Endothelial cell of hepatic sinusoid (primary cell): ENCODE data around the gene BMP5.
"Not testable (repeated sequence)": the region's sequence is repeated elsewhere in the genome, so short reads cannot be mapped to it uniquely, and the experiment has no call there.

ENCODE experiments used
- in situ Hi-C: cut with HindIII; loops from 2 replicates; pipeline ENCODE4 v1.10.0; 2017; ENCODE audit warnings: low sequenced_read_pairs

The BMP5 gene

DNA sequence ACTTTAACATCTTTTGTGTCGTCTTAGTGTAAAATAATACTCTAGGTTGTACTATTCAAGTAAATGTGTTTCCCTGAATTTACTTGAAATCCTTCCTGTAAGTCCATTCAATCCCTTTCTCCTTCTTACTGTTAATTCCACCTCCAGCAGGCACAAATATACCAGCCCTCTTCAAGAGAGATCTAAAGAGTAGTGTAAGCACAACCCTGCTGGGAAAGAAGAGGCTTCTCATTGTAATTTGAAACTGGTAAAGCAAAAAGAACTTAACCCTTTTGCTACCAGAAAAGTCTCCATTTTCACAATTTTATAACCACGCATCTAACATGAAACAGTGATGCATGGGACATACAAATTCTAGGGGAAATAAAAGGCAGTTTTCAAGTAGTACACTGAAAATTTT is at the start of gene BMP5:
Gene BMP5, minus strand, starts transcription at position 191 of the 400 bp plus-strand sequence. CDS start 725 bp downstream, outside the sequence.
- in situ Hi-C loops: no loop called here

DNA sequence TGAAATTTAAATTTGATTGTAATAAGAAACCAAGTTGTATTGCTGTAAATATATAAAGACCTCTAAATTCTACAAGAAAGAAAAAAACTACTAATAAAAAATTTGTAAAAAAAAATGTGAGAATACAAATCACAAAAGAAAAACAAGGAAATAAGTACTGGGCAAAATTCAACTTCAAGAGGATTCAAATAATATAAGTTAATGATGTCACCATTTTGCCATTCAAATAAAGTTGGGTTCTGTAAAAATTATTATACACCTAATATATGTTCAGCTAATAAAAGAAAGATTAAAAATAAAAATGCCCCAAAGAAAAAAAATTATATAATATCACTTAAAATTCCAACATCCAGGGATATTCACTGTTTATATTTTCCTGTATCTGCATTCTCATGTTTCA is 47.0 kb upstream of the BMP5 start:
- in situ Hi-C loops: no loop called here

DNA sequence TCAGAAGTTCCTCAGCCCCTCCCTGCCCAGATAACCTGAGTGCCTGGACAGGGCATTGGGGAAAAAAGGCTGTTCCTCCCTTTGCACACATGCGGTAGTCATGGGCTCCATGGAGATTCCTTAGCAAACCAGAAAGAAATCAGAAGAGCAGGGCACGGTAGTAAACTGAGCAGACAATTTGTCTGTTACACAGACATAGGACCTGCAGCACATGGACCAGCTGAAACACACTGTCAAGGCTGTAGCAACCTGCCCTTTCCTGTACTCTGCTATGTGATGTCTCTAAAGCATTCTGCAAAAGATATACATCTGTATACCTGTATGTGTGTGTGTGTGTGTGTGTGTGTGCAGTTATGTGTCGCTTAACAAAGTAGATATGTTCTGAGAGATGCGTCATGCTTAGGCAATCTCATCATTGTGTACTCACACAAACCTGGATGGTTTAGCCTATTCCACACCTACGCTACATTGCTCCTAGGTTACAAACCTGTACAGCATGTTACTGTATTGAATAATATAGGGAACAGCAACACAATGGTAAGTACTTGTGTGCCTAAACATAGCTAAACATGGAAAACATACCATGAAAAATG is 44.4 kb upstream of the BMP5 start:
- in situ Hi-C loops: no loop called here

DNA sequence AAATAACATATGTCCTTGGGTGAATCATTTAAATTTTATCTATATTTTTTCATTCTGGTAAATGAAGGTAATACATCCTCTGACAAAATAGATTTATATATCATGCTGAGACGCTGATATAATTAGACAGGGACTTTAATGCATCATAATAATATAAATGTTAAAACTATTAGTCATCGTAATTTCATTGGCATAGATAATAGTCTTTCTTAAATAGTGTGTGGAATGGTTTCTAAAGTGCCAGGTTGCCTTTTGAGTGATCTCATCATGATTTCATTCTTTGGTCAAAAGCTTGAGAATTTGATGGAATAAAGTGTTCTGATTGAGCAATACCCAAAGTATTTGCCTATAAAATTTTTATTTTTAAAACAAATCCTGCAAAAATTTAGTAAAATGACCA is 43.2 kb upstream of the BMP5 start:
- in situ Hi-C loops: no loop called here

DNA sequence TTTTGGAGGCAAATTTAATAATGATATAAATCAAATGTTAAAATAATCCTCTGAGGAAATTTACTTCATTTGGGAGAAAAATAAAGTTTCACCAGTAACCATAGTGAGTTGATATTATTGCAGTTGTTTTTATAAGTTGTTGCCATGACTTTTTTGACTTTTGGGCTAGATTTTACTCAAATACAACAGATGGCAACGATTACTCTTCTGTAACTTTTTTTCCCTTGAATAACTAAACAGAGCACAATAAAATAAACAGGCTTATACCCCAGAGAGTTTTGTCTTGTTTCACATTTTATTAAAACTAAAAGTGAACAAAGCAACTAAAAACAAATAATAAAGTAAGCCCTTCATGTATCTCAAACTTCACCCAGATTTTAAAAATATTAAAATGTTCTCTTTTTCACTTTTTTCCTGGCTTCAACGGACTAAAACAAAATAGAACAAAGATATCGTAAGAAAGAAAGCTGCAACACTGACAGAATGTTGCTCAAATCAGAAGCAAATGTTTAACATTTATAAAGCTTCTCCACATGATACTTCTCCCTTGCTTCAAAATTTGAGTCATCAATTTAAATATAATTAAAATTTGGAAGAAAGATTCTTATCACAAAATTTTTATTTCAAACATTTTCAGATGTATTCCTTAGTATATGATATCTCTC is 42.5 kb upstream of the BMP5 start:
- in situ Hi-C loops: no loop called here

DNA sequence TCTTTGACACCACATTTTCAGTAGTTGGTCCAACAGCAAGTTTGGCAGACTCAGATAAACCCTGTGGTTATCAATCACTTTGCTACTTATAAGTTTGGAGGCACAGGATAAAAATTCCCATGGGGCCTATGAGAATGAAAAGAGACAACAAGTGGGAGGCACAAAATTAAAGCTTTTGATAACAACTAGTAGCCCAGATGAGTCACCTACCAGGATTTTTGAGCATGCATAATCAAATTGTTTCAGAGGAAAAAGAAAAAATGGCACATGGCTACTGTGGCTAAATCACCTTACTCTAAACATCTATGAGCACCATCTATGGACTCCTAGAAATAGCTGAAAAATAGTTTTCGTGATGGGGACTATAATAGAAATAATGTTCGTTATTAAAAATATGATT is 40.8 kb upstream of the BMP5 start:
- in situ Hi-C loops: no loop called here

DNA sequence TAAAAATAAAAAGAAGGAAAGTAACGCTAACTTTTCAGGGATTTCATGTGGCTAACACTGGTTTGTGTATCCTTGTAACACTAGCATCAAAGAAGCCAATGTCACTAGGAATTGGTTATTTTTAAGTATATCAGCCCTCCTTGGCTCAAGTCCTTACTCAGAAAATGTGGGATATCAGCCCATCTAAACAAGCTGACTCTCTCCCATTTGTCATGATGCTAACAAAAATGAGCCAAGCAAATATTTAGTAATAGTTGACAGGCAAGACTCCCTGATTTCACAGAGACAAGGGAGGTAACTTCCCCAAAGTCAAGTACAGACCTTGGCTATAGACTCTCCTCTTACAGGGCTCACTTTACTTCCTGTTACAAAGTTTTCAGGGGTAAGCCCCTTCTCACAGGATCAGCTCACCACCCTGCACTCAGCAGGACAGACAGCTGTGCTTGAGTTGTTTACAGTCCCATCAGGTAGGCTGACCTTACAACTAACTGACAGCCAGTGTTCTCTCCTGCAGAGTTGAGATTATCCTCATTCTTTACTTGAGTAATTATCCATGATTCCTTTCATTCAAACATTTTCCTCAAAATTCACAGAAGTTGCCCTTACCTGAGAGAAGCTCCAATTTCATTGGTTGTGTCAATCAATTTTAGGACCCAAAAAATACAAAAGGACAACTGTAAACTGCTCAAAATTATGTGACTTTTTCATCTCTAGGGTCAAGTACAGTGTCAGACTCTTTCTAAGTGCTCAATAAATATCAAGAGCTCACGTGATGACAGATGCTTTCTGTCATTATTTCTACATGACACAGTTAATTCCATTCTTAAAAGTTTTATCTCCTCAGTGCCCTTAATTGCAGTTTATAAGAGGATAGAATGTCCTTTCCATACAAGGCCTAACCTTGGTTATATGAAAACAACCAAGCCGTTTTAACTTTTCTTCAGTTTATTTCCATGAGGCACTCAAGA is 38.1 kb upstream of the BMP5 start:
- in situ Hi-C loops: no loop called here

DNA sequence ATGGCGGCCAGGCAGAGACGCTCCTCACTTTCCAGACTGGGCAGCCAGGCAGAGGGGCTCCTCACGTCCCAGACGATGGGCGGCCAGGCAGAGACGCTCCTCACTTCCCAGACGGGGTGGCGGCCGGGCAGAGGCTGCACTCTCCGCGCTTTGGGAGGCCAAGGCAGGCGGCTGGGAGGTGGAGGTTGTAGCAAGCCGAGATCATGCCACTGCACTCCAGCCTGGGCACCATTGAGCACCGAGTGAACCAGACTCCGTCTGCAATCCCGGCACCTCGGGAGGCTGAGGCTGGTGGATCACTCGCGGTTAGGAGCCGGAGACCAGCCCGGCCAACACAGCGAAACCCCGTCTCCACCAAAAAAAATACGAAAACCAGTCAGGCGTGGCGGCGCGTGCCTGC is 35.1 kb upstream of the BMP5 start:
- in situ Hi-C loops: not testable (repeated sequence)

DNA sequence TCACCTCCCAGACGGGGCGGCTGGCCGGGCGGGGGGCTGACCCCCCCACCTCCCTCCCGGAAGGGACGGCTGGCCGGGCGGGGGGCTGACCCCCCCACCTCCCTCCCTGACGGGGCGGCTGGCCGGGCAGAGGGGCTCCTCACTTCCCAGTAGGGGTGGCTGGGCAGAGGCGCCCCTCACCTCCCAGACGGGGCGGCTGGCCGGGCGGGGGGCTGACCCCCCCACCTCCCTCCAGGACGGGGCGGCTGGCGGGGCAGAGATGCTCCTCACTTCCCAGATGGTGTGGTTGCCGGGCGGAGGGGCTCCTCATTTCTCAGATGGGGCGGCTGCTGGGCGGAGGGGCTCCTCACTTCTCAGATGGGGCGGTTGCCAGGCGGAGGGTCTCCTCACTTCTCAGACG is 34.5 kb upstream of the BMP5 start:
- in situ Hi-C loops: not testable (repeated sequence)

DNA sequence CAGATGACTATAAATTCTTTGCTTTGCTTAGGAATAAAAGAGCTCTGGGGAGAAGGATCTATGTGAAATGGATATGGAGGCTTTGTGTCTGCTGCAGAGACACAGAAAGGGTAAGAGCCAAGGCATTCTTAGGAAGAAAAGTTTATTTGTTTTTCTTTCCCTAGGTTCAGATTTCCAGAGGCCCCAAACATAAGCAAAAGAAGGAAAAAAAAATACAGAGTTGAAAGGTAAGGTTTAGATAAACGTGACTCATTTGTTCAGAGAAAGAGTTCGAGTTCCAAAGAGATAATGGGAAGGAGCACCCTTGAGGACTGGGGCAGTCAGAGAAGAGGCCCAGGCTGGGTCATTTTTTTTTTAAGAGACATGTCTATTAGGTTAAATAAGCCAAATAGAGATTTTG is 27.4 kb upstream of the BMP5 start:
- in situ Hi-C loops: no loop called here

DNA sequence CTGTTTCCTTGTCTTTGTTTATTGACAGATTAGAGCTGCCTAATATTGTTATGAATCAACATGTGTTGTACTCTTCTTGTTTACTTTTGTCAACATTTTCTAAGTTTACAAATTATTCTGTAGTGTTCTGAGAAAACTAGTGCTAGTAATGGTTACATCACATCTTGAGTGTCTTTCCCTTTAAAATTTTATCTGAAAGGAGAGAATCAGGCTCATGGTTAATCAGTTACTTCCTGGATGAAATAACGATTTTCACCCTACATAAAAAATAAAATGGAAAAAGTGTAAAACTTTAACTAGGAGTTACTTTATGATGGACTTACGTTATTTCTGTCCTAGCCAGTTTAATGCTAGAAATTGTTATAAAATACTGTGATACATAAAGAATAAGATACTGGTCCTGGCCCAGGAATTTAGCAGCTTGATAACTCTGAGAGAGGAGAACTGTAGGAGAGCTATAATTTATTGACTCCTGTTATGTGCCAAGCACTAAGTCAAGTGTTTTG is 26.4 kb upstream of the BMP5 start:
- in situ Hi-C loops: no loop called here

DNA sequence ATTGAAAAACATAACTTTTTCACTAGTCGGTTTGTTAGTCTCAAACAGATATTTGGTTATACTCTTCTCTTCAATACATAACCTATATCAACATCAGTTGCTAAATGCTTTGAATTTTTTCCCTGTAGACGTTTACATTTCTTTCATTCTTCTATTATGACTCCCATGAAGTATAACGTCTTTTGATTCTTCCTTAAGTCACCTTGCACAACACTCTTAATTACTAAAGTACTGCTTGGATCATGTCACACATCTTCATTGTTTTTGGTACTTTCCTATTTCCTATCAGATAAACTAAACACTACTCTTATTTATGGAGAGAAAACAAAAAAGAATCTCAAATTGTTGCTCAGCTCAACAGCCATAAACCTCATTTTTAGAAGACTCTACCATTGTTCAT is 23.0 kb upstream of the BMP5 start:
- in situ Hi-C loops: no loop called here

DNA sequence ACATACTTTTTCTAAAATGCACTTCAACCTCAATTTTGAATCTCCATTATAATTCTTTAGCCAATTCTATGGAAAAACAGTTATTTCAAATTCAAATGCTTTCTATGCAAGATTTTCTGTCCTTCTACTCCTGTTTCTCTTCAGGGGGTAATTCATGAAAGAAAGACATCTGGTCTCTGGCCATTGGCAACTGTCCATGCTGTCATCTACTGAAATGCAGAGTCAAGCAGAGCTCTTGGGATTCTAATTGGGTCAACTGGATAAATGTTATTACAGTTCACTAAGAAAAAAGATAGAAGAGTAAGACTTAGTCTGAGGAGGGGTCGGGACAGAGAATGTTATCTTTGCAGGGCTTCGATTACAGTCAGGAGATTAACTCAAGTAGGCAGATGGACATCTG is 22.0 kb upstream of the BMP5 start:
- in situ Hi-C loops: no loop called here

DNA sequence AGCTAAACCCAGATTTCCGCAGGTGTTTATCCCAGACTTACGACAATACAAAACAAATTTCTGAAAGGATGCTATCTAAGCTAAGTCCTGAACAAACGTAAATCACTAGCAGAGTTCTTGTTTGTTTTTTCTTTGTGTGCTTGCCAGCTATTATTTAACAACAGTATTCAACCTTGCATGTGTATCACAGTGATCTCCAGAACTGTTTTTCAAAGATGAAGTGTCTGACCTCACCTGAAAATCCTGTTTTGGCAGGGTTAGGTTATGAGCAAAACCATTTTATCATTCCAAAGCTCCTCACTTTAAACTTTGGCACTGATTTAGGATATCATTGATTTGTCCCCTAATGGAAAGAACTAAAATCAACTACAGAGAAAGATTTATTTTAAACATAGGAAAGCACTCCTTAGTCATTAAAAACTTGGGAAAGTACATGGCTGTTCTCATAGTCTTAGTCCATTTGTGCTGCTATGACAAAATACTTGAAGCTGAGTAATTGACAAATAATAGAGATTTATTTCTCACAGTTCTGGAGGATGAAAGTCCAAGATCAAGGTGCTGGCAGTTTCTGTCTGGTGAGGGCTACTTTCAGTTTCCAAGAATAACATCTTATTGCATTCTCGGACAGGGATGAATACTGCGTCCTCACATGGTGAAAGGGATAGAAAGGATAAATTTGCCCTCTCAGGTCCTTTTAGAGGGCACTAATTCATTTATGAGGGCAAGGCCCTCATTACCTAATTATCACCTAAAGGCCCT is 20.8 kb upstream of the BMP5 start:
- in situ Hi-C loops: no loop called here

DNA sequence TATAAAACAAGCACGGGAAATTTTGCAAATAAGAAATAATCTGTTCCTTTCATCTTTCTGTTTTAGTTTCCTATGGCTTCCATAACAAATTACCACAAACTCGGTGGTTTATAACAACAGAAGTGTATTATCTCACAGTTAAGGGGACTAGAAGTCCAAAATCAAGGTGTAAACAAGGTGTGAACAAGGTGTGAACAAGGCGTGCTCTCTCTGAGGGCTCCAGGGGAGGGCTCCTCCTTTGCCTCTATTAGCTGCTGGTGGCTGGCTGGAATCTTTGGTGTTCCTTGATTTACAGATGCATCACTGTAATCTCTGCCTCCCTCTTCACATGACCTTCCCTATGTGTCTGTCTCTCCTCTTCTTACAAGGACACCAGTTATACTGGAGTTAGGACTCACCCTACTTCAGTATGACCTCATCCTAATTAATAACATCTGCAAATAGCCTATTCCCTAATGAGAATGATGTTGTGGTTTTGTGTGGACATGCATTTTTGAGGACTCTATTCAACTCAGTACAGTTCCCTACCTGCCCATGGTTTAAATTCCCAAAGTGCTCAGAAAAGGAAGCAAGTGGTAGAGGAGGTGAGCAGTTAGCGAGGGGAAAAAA is 17.5 kb upstream of the BMP5 start:
- in situ Hi-C loops: no loop called here

DNA sequence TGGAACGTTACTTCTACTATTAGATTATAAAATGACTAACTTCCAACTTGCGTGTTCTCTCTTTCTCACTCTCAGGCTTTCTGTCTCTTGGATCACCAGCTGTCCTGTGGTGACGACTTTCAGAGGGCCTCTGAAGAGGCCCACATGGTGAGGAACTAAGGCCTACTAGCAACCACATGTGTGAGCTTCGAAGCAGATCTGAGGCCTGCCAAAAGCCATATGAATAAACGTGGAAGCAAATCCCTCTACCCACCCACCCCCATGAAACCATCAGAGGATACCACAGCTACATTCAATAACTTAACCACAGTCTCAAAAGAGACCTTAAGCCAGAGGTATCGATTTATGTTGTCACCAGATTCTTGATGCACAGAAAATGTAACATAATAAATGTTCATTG is 13.5 kb upstream of the BMP5 start:
- in situ Hi-C loops: no loop called here

DNA sequence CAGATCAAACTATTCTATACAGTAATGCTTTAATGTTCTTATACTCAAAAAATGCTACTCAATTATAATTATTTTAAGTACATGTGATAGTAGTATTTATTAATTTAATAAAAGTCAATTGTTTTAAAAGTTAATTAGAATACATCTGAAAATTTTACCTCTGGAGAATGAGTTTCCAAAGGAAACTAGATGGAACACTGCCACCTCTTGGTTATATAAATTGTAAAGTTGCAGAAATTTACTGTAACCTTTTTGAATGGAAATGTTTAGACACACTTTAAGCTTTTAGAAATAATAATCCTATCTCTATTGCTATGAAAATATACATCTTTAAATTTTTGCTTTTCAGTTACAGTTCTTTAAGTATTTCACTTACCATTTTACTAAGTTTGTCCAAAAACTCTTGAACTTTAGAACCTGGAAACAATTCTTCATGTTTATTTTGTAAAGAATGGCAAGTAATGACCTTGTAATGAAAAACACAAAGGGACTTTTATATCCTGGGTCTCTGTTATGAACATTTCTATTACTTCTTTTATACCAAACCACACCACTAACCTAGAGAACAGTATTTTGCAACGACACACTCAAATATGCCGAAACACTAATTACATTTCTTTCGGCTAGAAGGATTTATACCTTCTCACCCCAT is 10.9 kb upstream of the BMP5 start:
- in situ Hi-C loops: no loop called here

DNA sequence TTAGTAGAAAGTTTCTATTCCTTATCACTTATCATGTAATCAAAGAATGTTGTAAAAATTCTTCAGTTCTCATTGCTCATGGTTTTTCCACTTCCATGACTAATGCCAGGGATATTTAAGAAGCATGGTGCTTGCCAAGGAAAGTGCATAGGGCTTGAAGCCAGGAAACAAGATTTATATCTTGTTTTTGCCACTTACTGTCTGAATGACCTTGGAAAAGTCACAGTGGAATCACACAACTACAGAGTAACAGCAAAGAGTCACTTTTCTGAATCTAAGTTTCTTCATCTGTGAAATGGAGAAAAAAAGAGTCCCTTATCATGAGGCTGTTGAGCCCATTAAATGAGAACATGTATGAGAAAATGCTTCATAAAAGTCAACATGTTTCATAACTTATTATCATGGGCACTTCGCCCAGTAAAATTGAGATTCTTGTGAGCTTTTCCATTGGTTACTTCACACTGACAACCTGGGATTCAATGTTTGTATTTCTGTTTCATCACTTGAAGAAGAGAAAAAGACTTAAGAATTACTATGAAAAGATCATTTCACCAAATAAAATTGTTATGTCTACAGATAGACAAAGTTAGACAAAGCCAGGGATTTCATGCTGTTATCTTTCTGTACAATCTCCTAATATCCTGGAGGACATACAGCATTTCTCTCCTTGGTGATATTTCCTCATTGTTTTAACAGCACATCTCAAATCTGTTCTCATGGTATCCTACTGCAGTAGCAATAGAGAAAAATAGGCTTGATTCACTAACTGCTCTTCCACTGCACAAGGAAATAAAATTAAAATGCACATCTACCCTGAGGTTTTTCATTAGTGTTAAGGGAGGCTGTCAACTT is 7.6 kb upstream of the BMP5 start:
- in situ Hi-C loops: no loop called here

DNA sequence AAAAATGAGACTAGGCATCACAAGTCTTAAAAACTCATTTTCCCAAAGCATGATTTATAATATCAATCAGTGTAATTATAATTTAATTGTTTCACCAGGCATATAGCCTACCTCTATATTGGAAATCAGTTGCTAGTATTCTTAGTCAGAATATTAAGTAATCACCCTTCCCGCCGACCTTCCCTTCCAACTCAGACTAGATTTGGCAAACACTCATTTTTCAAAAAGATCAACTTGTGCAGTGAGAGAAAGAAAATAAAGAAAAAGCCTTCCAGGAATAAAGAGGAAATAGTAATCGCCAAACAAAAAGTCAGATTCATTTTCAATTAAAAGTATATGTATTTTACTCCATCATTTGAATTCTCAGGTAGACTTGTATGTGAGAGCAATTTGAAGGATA is 1.9 kb upstream of the BMP5 start:
- in situ Hi-C loops: no loop called here
